Measurements from ENCODE around the gene C20orf173.

DNA sequence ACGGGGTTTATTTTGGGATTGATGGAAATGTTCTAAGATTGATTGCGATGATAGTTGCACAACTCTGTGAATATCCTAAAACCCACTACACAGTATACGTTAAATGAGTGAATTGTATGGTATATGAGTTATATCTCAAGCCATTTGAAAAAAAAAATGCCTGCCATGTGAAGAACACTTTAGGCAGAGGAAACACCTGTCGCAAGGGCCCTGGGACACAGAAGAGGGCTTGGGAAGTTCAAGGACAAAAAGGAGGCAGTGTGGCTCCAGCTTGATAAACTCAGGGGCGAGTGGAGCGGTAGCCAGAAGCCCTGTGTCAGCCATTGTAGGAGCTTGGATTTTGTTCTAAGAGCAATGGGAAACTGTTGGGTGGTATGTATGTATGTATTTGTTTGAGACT lies 37.1 kb downstream of the C20orf173 start:
- TF ChIP-seq POLR2A (IDR thresholded peaks at IDR 0.05): no peak
- TF ChIP-seq, protein P1, sequence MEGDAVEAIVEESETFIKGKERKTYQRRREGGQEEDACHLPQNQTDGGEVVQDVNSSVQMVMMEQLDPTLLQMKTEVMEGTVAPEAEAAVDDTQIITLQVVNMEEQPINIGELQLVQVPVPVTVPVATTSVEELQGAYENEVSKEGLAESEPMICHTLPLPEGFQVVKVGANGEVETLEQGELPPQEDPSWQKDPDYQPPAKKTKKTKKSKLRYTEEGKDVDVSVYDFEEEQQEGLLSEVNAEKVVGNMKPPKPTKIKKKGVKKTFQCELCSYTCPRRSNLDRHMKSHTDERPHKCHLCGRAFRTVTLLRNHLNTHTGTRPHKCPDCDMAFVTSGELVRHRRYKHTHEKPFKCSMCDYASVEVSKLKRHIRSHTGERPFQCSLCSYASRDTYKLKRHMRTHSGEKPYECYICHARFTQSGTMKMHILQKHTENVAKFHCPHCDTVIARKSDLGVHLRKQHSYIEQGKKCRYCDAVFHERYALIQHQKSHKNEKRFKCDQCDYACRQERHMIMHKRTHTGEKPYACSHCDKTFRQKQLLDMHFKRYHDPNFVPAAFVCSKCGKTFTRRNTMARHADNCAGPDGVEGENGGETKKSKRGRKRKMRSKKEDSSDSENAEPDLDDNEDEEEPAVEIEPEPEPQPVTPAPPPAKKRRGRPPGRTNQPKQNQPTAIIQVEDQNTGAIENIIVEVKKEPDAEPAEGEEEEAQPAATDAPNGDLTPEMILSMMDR (IDR thresholded peaks at IDR 0.05 in 4 of 5, conservative IDR thresholded peaks at IDR 0.05 in 1 of 5): no peak

All from gastrocnemius medialis (tissue), 4 donors.